Fibroblast of peridontal ligament (primary cell): Measurements from ENCODE around the gene AGRN.
"Not testable (repeated sequence)": the region's sequence is repeated elsewhere in the genome, so short reads cannot be mapped to it uniquely, and the experiment has no call there.

Experiments used
- DNase-seq: peaks from one replicate; pipeline ENCODE4 v3.0.0-alpha.2; 2010; ENCODE audit errors: extremely low read depth

Gene AGRN

DNA sequence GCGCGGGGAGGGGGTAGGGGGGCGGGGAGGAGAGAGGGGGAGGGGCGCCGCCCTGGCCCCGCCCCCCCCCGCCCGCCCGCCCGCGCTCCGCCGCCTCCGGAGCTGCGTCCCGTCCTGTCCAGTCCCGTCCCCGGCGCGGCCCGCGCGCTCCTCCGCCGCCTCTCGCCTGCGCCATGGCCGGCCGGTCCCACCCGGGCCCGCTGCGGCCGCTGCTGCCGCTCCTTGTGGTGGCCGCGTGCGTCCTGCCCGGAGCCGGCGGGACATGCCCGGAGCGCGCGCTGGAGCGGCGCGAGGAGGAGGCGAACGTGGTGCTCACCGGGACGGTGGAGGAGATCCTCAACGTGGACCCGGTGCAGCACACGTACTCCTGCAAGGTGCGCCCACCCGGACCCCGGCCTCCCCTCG is at the start of gene AGRN:
Gene AGRN, plus strand, starts transcription at position 121 of the 405 bp plus-strand sequence. Its CDS starts 53 bp downstream, at position 174.
- DNase-seq: no peak

DNA sequence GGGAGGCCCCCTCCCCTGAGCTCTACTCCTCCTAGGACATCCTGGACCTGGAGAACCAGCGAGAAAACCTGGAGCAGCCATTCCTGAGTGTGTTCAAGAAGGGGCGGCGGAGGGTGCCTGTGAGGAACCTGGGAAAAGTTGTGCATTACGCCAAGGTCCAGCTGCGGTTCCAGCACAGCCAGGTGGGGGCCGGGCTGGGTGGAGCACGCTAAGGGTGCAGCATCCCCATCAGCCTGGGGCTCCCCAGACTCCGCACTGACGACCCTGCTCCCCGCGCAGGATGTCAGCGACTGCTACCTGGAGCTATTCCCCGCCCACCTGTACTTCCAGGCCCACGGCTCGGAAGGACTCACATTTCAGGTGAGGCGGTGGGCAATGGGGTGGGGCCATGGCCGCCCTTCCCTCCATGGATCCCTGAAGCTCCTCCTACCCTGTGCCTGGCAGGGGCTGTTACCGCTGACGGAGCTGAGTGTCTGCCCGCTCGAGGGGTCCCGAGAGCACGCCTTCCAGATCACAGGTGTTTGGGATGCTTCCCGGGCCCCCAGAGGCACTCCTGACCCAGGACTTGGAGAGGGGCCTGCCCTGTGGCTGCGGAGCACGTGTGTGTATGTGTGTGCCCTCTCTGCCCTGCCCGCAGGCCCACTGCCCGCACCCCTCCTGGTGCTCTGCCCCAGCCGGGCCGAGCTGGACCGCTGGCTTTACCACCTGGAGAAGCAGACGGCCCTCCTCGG is 49.5 kb upstream of the AGRN start:
- no peak for DNase-seq

DNA sequence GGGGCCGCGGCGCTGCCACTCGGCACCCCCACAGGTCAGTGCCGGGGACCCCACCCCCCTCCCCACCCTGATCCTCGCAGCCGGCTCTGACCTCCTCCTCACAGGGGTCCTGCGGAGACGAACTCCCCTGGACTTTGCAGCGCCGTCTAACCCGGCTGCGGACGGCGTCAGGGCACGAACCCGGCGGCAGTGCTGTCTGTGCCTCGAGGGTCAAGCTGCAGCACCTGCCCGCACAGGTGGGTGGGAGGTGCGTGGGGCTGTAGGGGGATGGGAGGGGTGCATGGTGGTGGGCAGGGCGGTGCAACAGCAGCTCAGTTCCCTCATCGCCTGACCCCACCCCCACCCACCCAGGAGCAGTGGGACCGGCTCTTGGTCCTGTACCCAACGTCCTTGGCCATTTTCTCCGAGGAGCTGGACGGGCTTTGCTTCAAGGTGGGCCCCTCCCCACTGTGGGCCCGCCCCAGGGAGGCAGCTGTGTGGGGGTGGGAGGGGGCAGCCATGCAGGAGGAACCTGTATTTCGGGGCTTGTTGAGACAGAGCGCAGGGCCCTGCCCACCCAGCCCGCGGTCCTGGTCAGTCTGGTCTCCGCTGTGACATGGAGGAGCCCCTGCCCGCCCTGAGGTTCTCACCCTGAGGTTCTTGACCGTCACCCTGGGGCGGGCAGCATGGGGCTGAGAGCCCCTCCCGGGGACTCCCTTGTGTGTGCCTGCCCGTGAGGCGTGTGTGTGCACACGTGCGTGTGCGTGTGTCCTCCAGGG is 48.8 kb upstream of the AGRN start:
- no peak for DNase-seq

DNA sequence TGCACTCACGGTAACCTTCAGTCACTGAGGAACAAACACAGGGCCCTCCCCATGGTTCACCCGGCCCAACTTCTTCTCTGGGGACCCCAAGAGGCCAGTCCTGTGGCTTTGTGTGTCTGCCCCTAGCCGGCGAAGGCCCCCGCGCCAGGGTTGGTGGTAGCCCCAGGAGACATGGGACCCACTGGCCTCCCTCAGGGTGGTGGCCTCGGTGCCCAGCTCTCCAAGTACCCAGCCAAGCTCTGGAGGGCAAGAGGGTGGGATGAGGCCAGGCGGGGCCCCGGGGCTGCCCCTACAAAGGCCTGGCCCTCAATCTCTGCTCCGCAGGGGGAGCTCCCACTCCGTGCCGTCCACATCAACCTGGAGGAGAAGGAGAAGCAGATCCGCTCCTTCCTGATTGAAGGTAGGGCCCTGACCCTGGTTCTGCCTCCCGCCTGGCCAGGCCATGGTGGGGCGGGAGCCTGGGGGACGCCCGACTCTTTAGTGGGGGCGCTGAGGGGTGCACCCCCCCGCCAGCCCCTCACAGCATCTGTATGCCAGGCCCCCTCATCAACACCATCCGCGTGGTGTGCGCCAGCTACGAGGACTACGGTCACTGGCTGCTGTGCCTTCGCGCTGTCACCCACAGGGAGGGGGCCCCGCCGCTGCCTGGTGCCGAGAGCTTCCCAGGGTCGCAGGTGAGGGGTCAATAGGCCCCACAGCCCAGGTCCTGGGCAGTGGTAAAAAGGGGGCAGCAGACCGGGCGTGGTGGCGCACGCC is 48.0 kb upstream of the AGRN start:
- DNase-seq: no peak

DNA sequence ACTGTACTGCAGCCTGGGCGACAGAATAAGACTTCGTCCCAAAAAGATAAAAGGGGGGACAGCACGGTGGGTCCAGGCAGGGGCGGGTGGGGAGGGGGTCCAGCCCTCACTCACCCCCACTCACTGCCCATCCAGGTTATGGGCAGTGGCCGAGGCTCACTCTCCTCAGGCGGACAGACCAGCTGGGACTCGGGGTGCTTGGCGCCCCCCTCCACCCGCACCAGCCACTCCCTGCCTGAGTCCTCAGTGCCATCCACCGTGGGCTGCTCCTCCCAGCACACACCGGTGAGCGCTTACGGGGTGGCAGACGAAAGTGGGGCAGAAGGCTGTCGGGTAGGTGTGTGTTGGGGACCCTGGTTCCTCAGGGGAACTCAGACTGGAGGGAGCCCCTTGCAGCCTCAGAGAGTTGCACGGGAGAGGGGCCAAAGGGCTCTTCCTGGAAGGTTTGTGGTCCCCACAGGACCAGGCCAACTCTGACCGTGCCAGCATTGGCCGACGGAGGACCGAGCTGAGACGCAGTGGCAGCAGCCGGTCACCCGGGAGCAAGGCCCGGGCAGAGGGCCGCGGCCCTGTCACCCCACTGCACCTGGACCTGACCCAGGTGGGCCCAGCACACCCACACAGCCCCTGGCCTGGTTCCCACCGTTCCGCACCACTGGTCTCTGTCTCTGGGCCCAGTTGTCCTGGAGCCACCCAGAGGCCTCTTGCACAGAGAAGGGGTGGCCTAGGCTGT is 47.0 kb upstream of the AGRN start:
- DNase-seq: no peak

DNA sequence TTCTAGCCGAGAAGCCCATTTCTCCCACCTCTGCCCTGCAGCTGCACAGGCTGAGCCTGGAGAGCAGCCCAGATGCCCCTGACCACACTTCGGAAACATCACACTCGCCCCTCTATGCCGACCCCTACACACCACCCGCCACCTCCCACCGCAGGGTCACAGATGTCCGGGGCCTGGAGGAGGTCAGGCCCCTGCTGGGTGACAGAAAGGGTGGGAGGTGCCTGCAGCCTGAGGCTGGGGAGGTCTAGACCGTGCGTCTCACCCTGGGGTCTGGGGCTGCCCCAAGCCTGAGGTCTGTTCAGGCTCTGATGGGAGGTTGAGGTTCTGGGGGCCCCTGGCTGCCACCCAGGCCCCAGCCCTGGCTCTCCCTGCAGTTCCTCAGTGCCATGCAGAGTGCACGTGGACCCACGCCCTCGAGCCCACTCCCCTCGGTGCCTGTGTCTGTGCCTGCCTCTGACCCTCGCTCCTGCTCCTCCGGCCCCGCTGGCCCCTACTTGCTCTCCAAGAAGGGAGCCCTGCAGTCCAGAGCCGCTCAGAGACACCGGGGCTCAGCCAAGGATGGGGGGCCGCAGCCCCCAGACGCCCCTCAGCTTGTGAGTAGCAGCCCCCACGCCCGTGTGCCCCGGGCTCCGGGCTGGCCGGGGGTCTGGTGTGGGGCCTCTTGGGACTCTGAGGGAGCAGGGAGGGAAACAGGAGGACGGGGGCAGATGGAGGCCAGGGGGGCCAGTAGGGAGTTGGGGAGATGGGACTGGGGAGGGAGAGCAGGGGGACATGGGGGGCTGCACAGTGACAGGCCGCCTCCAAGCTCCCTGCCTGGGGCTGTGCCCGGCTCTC is 46.2 kb upstream of the AGRN start:
- DNase-seq: no peak

DNA sequence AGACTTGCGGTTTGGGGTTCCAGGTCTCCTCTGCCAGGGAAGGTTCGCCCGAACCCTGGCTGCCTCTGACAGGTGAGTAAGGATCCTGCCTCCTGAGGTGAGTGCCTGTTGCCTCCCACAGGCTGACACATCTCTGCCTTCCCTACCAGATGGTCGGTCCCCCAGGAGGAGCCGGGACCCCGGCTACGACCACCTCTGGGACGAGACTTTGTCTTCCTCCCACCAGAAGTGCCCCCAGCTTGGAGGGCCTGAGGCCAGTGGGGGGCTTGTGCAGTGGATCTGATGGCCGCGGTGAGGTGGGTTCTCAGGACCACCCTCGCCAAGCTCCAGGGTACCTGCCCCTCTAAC is 45.7 kb upstream of the AGRN start:
- no peak for DNase-seq

DNA sequence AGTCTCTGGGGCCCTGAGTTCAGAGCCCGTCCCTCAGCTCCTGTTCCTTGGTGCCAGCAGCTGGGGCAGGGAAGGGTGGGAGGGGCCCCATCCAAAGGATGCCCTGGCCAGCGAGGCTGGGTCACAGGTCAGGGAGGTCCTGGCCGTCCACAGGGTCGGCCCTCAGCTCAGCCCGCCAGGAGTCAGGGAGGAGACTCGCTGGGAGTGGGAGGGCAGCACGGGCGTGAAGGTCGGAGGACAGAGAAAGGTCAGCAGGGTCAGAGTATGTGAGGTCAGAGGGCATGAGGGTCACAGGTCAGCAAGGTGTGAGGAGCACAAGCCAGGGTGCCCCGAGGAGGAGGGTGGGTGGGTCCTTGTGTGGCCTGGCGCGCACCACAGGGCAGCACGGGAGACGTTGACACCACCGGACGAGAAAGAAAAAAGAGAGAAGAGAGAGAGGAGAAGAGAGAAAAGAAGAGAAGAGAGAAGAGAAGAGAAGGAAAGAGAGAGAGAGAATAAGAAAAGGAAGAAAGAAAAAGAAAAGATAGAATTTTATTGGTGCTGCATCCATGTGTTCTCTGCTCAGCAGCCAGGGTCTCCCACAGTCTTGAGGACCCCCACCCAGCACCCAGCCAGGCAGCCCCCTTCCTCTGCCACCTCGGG is 45.1 kb upstream of the AGRN start:
- no peak for DNase-seq

DNA sequence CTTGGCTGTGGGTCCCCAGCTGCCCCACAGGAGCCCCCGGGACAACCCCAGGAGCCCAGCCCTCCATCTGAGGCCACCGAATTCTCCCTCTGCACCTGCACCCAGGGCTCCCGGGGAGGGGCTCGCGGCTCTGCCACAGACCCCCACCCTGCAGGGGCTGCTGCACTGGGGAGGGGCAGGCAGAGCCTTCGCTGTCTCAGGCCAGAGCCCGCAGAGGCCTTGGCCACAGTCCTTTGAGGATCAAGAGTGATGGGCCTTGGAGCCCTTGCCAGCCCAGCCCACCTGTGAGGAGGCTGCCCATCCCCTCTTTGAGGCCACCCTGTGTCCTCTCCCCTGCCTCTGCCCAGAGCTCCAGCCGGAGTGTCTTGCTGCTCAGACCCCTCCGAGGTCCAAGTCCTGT is 44.6 kb upstream of the AGRN start:
- no peak for DNase-seq

DNA sequence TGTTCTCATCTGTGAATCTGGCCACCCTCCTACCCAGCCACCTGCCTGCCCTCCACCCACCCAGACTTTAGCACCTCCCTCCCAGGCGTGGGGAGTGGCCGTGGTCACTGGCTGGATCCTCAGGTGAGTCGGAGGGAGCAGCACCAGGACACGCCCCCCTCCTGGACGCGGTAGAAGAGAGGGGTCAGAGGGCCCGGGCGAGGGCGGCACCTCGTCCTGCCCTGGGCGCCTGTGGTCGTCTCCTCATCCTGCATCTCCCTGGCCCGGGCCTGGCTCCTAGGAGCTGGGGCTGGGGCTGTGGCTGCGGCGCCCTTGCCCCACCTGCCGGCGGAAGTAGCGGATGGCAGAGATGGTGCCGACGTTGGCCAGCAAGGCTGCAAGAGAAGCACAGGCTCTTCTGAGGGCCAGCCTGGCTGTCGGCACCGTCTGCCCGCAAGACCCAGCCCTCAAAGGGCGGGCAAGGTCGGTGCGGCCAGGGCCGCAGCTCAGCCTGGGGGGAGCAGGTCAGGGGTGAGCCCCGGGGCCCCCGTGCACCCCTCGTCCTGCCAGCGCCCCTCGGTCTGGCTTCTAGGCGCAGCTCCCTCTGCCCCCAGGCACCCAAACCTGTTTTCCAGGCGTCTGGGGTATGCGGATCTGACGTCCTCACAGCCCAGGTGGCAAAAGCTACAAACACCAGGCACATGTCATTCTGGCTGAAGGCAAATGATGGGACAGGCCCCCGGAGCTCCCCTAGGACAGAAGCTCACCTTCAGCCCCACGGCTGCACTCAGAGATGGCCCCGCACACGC is 43.8 kb upstream of the AGRN start:
- DNase-seq: peak; percentile 41

DNA sequence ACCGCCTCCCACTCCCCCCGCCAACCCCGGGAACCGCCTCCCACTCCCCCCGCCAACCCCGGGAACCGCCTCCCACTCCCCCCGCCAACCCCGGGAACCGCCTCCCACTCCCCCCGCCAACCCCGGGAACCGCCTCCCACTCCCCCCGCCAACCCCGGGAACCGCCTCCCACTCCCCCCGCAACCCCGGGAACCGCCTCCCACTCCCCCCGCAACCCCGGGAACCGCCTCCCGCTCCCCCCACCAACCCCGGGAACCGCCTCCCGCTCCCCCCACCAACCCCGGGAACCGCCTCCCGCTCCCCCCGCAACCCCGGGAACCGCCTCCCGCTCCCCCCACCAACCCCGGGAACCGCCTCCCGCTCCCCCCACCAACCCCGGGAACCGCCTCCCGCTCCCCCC is 43.1 kb upstream of the AGRN start:
- DNase-seq: not testable (repeated sequence)

DNA sequence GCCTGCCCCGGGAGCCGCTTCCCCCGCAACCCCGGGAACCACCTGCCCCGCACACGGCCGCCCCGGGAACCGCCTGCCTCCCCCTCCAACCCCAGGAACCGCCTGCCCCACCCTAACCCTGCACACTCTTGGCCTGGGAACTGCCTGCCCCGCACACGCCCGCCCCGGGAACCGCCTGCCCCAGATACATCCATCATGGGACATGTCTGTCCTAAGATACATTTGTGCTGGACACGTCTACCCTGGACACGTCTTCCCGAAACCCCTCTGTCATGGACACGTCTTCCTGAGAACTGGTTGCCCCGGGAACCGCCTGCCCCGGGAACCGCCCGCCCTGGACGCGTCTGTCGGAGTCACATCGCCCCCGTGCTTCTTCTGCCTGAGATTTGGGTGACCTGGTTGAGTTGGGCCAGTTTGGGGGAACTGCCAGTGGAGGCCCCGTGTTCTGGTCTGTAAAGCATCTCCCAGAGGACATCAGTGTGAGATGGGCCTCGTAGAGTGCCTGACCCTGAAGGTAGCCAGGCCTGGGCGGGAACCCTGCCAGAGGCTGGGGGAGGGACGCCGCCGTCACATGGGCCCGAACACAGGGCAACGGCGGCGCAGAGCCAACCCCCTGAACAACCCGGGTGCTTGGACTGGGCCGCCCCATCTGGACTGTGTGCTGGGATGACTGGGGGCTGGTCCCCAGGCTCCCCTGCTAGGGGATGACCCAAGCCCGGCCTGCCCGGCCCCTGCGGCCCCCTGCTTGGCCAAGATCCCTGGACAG is 41.7 kb upstream of the AGRN start:
- no peak for DNase-seq

DNA sequence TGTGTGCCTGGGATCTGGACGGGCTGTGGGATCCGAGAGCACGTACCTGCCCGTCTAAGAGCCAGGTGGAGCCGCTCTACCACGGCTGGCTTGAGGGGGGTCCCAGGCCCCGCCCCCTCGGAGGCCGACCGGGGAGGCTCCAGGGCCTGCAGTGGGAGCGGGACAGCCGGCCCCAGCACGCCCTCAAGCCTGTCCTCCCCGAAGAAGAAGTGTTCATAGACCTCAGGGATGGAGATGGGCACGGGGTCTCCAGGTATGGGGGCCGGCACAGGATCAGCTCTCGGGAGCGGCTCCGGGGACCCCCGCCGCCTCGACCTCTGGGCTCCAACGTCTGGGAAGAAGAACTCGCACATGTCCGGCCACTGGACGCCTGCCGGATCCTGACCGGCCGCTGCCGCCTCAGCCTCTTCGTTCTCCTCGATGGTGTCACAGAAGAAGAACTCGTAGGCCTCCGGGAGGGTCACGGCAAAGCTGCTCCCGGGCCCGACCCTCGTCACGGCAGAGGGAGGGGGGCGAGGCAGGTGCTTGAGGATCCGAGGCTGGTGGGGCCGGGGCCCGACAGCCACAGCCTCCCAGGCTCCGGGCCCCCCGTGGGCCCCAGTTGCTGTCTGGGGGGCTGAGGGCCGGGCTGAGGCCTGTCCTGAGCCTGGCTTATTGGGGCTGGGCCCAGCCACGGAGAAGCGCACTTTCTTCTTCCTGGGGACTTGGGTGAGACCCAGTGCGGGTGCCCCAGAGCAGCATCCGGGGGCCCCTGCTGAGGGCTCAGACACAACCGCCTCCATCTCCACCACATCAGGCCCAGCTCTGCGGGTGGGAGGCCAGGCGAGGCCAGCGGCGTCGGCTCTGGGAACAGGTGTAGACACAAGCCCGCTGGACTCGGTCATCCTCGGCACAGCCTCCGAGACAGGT is 40.8 kb upstream of the AGRN start:
- no peak for DNase-seq

DNA sequence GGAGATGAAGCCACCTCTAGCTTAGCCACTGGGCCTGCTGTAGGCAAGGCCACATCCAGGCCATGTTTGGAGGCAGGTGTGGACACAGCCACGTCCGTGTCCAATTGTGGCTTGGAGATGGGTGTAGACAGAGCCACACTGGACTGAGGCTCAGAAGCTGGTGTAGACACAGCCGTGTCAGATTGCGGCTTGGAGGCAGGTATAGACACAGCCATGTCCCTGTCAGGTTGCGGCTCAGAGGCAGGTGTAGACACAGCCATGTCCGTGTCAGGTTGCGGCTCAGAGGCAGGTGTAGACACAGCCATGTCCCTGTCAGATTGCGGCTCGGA is 40.2 kb upstream of the AGRN start:
- no peak for DNase-seq

DNA sequence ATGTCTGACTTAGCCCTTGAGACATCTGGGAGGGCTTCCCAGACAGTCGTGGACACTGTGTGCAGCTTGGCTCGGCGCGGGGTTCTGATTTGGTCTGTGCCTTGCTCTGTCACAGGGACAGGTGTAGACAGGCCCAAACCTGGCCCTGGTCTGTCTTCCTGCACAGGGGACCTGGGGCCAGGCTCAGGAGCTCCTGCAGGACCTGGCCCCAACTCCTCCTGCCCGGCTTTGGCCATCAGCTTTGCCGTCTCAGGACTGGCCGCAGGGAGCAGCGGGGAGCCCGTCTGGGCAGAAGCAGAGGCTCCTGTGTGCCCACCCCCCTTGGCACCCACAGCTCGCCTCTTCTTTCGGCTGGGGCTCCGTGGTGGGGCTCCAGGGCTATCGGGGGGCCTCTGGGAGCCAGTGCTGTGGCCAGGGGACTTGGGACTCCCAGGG is 39.8 kb upstream of the AGRN start:
- no peak for DNase-seq

DNA sequence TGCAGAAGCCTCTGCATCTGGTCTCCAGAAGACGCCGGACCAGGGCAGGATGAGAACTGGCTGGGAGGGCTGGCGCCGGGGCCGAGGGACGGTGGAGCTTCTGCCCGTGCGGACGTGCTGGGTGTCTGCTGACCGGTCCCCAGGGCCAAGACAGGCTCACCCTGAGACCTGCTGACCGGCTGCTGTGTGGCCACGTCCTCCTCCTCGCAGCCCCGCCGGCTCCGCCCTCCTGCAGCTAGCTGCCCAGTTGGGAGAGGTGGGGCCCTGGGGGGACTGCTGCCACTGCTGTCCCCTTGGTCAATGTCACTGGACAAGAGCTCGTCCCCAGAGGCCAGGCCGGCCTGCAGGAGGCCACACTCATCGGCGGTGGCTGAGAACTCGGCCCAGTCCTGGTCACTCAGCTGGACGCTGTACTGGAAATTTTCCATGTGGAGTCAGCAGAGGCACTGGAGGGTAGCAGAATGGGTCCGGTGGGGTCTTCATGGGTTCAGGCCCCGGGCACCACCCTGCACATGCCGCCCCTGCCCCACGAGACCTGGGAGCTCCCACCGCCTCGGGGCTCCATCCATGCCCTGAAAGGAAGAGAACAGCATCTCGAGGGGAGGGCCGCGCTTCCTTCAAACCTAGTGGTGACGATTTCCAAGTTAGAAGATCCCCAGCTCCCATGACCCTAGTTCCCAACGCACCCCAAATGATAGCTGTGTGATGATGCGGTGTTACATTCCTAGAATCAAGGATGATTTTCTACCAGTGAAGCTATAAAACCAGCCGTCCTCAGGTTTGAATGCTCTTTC is 39.1 kb upstream of the AGRN start:
- DNase-seq: no peak

DNA sequence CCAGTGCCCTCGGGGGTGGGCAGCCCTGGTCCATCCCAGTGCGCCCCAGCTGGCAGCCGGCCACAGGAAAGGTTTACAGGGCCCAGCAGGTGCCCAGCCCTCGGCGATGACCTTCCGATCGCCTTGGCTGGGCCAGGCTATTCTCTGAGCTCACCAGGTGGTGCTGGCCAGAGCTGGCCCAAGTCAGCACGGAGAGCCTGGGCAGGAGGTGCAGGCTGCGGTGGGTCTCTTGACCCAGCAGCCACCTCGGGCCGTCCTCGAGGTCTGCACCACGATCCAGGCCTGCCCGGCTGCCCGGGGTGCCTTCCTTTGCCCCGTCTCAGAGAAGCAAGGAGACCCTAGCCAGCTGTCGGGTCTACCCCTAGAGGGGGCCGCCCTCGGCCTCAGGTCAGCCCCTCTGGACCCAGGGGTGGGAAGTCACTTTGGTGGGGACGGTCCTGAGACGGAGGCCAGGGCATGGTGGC is 38.4 kb upstream of the AGRN start:
- DNase-seq: no peak
